BLaER1 (cell line): ENCODE data around the gene SGMS2.

ENCODE experiments used
- H3K27ac ChIP-seq: shearing (Covaris generic); formaldehyde crosslinking; 2 replicates; pipeline ENCODE4 v1.8.1; 2022
- H3K27me3 ChIP-seq: shearing (Covaris generic); formaldehyde crosslinking; 2 replicates; pipeline ENCODE4 v1.8.1; 2022
- H3K36me3 ChIP-seq: shearing (Covaris generic); formaldehyde crosslinking; 2 replicates; pipeline ENCODE4 v1.8.1; 2022
- H3K4me1 ChIP-seq: shearing (Covaris generic); formaldehyde crosslinking; 2 replicates; pipeline ENCODE4 v1.8.1; 2022
- H3K4me2 ChIP-seq: shearing (Covaris generic); formaldehyde crosslinking; 2 replicates; pipeline ENCODE4 v1.8.1; 2022
- H3K4me3 ChIP-seq: shearing (Covaris generic); formaldehyde crosslinking; 2 replicates; pipeline ENCODE4 v1.8.1; 2022
- H3K9ac ChIP-seq: shearing (Covaris generic); formaldehyde crosslinking; 2 replicates; pipeline ENCODE4 v1.8.1; 2022
- H3K9me3 ChIP-seq: shearing (Covaris generic); formaldehyde crosslinking; 2 replicates; pipeline ENCODE4 v1.8.1; 2022
- H4K20me1 ChIP-seq: shearing (Covaris generic); formaldehyde crosslinking; 2 replicates; pipeline ENCODE4 v1.8.1; 2022
- Cebpa-rat ChIP-seq: shearing (Covaris generic); IDR thresholded peaks from 2 replicates; pipeline ENCODE4 v1.8.1; 2022

The SGMS2 gene

DNA sequence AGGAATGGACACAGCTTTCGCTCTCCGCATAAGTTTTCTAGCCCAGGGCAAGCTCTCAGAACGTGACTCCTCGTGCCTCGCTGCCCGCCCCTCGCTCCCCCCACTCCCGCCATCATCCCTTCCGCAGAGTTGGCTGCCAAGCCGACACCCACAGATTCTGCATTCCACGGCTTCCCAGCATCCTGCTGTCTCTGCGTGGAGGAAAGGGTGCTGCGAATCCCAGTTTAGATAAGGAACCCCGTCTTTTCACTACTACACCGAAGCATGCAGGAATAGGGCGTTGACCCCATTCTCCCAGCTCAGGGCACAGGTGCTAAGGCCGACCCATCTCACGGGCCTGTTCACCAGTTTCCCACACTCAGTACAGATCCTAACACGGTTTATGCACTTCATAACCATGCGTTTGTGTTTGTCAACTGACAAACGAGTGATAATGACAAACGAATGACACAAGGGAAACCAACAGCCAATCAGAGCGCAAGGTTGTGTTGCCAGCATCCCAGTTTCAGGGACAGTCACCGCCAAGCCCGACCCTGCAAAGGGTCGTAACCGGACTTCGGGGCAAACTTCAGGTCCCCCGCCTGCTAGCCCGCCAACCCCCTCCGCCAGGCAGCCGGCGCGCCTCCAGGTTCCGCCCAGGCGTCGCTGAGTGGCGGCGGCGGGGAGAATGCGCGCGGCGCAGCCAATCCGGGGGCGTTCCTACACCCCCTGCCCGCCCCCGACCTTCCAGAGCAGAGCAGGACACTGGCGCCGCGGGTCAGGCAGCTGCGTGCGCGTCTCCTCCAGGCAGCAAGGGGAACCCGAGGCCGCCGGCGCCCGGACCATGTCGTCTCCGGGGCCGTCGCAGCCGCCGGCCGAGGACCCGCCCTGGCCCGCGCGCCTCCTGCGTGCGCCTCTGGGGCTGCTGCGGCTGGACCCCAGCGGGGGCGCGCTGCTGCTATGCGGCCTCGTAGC is 106.4 kb downstream of the SGMS2 start, which contains the start of gene CYP2U1:
Gene CYP2U1 (plus strand): TSS at position 729 of the 954 bp plus-strand sequence. CDS start 95 bp downstream, at position 824.
- H3K4me3 ChIP-seq, result peak within 1 kb of the TSS; percentile 83
- TF ChIP-seq Cebpa-rat, result no peak

DNA sequence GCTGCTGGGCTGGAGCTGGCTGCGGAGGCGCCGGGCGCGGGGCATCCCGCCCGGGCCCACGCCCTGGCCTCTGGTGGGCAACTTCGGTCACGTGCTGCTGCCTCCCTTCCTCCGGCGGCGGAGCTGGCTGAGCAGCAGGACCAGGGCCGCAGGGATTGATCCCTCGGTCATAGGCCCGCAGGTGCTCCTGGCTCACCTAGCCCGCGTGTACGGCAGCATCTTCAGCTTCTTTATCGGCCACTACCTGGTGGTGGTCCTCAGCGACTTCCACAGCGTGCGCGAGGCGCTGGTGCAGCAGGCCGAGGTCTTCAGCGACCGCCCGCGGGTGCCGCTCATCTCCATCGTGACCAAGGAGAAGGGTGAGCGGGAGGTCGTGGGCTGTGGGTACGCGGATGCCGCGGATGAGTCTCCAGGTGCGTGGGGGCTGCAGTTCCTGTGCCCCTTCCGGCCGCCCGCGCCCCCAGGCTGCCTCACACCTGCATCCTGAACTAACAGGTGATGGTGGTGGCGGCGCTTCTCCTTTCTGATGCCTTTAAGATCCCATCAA is 107.1 kb downstream of the SGMS2 start:
- Histone ChIP-seq H3K9ac (peak overlapping the region; percentile 79), H3K27ac (peak overlapping the region; percentile 69)

More for the DNA sequence above, 106.4 kb downstream of the SGMS2 start, which contains the start of gene CYP2U1:
- Histone ChIP-seq H4K20me1 (no peaks in the 10 kb centered on the region), H3K27ac (peak within 1 kb of the TSS; percentile 69), H3K4me1 (peaks cover 18% of the 10 kb centered on the region), H3K9me3 (no peaks in the 10 kb centered on the region), H3K4me2 (peak within 1 kb of the TSS; percentile 99), H3K36me3 (no peaks in the 10 kb centered on the region), H3K27me3 (peaks cover 11% of the 10 kb centered on the region), H3K9ac (peak within 1 kb of the TSS; percentile 79)

DNA sequence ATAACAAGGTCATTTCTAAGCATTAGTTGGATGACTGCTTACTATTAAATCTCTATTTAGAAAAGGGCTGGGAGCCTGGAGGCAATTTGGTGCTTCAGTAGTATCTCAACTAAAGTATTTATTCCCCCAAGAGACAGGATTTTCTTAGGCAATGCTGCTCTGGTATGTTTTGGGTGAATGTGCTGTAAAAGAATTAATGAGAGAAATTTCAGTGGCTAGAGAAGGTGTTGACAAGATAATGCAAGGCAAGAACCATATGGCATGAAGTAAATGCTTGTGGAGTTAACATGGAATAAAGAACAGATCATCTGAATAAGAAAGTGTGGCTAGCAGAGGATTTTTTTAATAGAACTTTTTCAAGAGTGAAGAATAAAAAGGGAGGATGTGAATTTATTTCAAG is 110.5 kb downstream of the SGMS2 start:
- no peak overlapping the region for H3K4me2 ChIP-seq
- no peak for TF ChIP-seq Cebpa-rat
- peaks cover 11% of the 10 kb centered on the region for H3K27me3 ChIP-seq

More for the DNA sequence above, 107.1 kb downstream of the SGMS2 start:
- H3K4me3 ChIP-seq, result peak overlapping the region; percentile 83
- no peaks in the 10 kb centered on the region for H3K9me3 ChIP-seq
- H3K4me2 ChIP-seq, result peak overlapping the region; percentile 99
- peaks cover 11% of the 10 kb centered on the region for H3K27me3 ChIP-seq
- H3K36me3 ChIP-seq, result no peaks in the 10 kb centered on the region
- peaks cover 18% of the 10 kb centered on the region for H3K4me1 ChIP-seq
- TF ChIP-seq Cebpa-rat, result no peak
- no peaks in the 10 kb centered on the region for H4K20me1 ChIP-seq

DNA sequence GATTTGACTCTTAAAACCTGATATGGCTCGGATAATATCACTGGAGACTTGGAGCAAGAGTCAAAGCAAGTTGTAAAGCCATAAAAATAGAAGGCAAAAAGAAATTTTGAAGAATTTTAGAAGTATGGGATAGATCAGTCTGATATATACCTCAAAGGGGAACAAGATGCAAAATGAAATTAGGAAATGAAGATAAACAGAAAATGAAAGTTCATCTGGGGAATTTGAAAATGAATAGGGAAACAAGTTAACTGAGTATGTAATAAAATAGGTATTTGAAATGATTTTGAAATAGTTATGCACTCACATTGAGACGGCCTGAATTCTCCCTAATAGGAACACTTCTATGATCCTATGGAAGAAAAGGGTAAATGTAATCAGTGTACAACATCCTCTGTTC is 112.3 kb downstream of the SGMS2 start:
- peaks cover 13% of the 10 kb centered on the region for H3K4me1 ChIP-seq
- H3K27ac ChIP-seq, result no peak overlapping the region
- no peak overlapping the region for H3K4me2 ChIP-seq
- no peak overlapping the region for H3K4me3 ChIP-seq
- no peak overlapping the region for H3K9ac ChIP-seq
- H4K20me1 ChIP-seq, result no peaks in the 10 kb centered on the region
- no peak for TF ChIP-seq Cebpa-rat
- no peaks in the 10 kb centered on the region for H3K9me3 ChIP-seq
- H3K36me3 ChIP-seq, result no peaks in the 10 kb centered on the region
- peaks cover 6% of the 10 kb centered on the region for H3K27me3 ChIP-seq

More for the DNA sequence above, 110.5 kb downstream of the SGMS2 start:
- H3K9ac ChIP-seq, result no peak overlapping the region
- no peaks in the 10 kb centered on the region for H3K9me3 ChIP-seq
- H3K27ac ChIP-seq, result no peak overlapping the region
- no peaks in the 10 kb centered on the region for H4K20me1 ChIP-seq
- H3K4me1 ChIP-seq, result peaks cover 23% of the 10 kb centered on the region
- no peak overlapping the region for H3K4me3 ChIP-seq
- H3K36me3 ChIP-seq, result no peaks in the 10 kb centered on the region

DNA sequence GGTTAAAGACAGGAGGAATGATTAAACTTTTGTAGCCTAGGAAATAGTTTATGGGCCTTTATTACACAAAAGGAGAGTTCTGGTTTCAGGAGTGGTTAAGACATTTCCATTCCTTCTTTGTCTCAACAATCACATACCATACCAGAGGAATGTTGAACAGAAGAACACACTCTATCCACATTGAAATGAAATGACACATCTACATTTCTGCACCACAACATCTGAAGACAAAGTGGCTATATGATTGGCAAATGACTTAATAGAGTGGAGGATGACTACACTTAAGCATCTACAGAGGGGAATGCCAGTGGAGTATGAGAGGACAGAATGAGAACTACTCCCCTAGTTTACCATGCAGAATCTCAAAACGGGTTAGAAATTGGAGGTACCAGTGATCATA is 114.6 kb downstream of the SGMS2 start:
- no peak for TF ChIP-seq Cebpa-rat
- no peak overlapping the region for H3K4me3 ChIP-seq
- no peaks in the 10 kb centered on the region for H3K27me3 ChIP-seq
- no peaks in the 10 kb centered on the region for H4K20me1 ChIP-seq
- no peak overlapping the region for H3K9ac ChIP-seq
- no peak overlapping the region for H3K27ac ChIP-seq
- H3K4me2 ChIP-seq, result no peak overlapping the region
- peaks cover 5% of the 10 kb centered on the region; the same call in 1 of the 2 replicates for H3K4me1 ChIP-seq
- no peaks in the 10 kb centered on the region for H3K9me3 ChIP-seq
- H3K36me3 ChIP-seq, result no peaks in the 10 kb centered on the region

DNA sequence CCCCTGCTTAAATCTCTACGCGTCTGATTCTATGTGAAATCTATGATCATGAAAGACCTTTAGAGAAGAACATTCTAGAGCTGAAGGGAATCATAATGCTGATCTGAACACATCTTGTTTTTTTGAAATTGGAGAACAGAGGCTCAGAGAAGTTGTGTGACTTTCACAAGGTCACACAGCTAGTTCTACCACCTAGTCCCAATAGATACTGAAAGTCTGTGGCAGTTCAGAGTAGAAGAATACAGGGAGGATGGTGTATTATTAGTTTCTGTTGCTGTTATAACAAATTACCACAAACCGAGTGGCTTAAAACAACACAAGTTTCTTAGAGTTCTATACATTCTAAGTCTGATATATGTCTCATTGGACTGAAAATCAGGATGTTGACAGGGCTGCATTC is 121.1 kb downstream of the SGMS2 start:
- Histone ChIP-seq H3K4me1 (no peaks in the 10 kb centered on the region), H3K9me3 (no peaks in the 10 kb centered on the region), H3K27ac (no peak overlapping the region), H3K36me3 (peaks cover 34% of the 10 kb centered on the region), H3K9ac (no peak overlapping the region), H4K20me1 (no peaks in the 10 kb centered on the region), H3K27me3 (no peaks in the 10 kb centered on the region), H3K4me3 (no peak overlapping the region), H3K4me2 (no peak overlapping the region)
- no peak for TF ChIP-seq Cebpa-rat

DNA sequence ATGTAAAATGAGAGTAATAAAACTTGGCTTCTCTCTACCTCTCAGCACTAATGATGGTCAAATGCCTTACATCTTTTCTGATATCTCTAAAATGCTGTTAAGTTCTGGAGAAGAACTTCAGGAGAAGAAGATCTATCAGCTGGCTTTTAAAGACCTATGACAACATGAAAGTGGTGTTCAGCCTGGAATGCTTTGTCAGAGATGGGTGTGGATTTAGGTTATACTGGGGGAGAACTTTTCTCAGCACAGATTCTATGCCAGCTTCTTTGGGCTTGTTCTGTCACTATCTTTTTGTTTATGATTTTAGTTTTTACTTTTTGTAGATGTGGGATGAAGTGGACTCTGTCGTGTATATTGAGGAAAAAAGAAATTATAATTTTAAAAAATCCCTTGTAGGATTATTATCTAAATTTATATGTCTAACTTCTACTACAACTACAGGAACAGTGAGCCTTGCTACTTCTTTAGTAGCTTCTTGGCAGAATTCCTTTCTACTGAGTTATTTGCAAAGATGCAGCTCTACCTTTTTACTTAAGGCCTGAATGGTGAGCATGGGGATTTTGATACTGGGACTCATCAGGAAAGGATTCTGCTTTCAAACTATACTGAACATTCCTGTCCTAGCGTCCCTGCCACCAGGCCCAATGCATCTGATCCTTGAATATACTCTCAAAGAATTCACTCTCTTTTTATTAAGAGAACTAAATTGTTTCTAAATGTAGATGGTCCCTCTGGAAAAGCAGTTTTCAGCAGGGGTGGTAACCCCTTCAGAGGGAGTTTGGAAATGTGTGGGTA is 126.2 kb downstream of the SGMS2 start:
- Histone ChIP-seq H4K20me1 (no peaks in the 10 kb centered on the region), H3K4me1 (no peaks in the 10 kb centered on the region), H3K9ac (no peak overlapping the region), H3K27me3 (no peaks in the 10 kb centered on the region), H3K4me2 (no peak overlapping the region), H3K27ac (no peak overlapping the region), H3K36me3 (peaks cover 38% of the 10 kb centered on the region), H3K4me3 (no peak overlapping the region), H3K9me3 (peaks cover 7% of the 10 kb centered on the region; the same call in 1 of the 2 replicates)
- no peak for TF ChIP-seq Cebpa-rat

DNA sequence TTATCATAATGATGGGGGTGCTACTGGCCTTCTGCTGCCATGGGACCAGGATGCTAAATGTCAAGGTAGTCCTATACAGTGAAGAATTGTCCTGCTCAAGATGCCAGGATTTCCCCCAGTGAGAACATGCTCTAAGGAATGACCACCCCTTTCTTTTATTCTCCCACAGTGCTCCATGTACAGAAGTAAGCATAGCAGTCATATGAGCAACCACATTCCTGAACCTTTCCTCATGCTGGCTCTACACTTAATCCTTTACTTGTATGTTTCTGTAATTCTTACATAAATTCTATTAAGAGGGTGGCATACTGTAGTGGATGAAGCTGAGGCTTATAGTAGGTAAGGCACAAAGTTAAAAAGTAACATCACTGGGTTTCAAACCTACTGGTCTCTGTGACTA is 126.8 kb downstream of the SGMS2 start:
- no peak for TF ChIP-seq Cebpa-rat
- Histone ChIP-seq H3K4me2 (no peak overlapping the region), H4K20me1 (no peaks in the 10 kb centered on the region), H3K36me3 (peaks cover 36% of the 10 kb centered on the region), H3K27ac (no peak overlapping the region), H3K9me3 (peaks cover 11% of the 10 kb centered on the region), H3K27me3 (no peaks in the 10 kb centered on the region), H3K4me3 (no peak overlapping the region), H3K9ac (no peak overlapping the region), H3K4me1 (no peaks in the 10 kb centered on the region)

DNA sequence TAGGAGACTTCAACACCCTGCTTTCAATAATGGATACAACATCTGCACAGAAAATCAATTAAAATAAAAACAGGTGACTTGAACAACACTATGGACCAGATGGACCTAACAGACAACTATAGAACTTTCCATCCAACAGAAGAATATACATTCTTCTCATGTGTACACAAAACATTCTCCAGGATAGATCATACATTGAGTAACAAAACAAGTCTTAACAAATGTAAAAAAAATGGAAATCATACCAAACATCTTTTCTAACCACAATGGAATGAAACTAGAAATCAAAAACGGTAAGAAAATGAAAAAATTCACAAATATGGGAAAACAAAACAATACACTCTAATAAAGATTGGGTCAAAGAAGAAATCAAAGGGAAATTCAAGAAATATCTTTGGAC is 131.3 kb downstream of the SGMS2 start:
- peaks cover 20% of the 10 kb centered on the region for H3K9me3 ChIP-seq
- H3K27me3 ChIP-seq, result no peaks in the 10 kb centered on the region
- no peaks in the 10 kb centered on the region for H3K4me1 ChIP-seq
- no peak for TF ChIP-seq Cebpa-rat
- no peak overlapping the region for H3K9ac ChIP-seq
- H3K27ac ChIP-seq, result no peak overlapping the region
- H3K4me3 ChIP-seq, result no peak overlapping the region
- H3K36me3 ChIP-seq, result peaks cover 2% of the 10 kb centered on the region; the same call in 1 of the 2 replicates
- H3K4me2 ChIP-seq, result no peak overlapping the region
- H4K20me1 ChIP-seq, result no peaks in the 10 kb centered on the region
